GM21390 (cell line): ENCODE results near the gene AQP10.
"Not testable (repeated sequence)": the region's sequence is repeated elsewhere in the genome, so short reads cannot be mapped to it uniquely, and the experiment has no call there.

ENCODE experiments used
- ATAC-seq: cut with Tn5 transposase; IDR thresholded peaks from one replicate; pipeline ENCODE4 v1.9.1; 2021; ENCODE audit not compliant: unreplicated experiment

Gene AQP10

DNA sequence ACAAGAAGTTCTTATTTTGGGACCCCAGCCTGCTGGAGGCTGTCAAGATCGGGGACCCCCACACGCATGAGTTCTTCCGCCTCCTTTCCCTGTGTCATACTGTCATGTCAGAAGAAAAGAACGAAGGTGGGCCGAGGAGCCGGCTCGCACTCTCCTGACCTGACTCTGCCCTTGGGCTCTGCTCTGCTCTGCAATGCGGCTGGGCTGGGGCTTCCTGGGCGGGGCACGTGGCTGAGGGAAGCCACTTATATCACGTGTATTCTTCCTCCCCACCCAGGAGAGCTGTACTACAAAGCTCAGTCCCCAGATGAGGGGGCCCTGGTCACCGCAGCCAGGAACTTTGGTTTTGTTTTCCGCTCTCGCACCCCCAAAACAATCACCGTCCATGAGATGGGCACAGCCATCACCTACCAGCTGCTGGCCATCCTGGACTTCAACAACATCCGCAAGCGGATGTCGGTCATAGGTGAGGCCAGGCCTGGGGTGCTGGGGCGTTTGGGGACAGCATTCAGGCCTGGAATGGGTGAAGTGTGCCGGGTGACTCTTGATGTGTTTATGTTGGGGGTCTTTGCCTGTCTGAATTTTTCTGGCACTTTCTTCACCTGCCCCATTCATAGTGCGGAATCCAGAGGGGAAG lies 22.1 kb downstream of the AQP10 start:
- ATAC-seq, result no peak

DNA sequence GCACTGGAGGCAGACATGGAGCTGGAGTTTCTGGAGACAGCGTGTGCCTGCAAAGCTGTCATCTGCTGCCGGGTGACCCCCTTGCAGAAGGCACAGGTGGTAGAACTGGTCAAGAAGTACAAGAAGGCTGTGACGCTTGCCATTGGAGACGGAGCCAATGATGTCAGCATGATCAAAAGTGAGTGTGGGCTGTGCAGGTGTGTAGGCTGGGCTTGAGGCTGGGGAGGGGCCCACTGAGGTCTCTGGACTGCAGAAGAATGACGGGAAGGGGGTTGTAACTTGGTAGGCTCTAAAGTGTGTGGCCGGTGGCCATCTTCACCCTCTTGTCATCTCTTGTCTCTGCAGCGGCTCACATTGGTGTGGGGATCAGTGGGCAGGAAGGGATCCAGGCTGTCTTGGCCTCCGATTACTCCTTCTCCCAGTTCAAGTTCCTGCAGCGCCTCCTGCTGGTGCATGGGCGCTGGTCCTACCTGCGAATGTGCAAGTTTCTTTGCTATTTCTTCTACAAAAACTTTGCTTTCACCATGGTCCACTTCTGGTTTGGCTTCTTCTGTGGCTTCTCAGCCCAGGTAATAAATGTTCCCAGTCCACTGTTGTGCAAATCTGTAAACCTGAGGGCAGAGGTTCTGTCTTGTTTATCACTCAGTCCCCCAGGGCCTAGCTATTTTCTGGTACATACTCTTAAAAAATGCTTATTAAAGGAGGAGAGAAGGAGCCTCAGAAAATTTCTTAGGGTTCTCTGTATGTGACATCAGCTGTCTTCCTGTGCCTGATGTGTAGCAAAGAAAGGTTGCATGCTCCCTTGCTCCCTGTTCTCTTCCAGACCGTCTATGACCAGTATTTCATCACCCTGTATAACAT lies 24.3 kb downstream of the AQP10 start:
- ATAC-seq, result no peak

DNA sequence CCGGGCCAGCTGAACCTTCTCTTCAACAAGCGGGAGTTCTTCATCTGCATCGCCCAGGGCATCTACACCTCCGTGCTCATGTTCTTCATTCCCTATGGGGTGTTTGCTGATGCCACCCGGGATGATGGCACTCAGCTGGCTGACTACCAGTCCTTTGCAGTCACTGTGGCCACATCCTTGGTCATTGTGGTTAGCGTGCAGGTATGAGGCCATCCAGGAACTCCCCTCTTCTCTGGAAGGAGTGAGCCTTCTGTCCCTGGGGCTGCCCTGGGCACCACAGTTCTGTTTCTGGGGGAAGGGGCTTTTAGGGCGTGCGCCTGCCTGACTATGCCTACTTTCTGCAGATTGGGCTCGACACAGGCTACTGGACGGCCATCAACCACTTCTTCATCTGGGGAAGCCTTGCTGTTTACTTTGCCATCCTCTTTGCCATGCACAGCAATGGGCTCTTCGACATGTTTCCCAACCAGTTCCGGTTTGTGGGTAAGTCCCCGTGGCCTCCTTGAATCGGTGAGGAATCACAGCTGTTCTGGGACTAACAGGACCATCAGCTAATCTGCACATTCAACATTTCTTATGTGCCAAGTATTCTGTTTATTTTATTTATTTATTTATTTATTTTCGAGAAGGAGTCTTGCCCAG lies 25.5 kb downstream of the AQP10 start:
- ATAC-seq, result no peak

DNA sequence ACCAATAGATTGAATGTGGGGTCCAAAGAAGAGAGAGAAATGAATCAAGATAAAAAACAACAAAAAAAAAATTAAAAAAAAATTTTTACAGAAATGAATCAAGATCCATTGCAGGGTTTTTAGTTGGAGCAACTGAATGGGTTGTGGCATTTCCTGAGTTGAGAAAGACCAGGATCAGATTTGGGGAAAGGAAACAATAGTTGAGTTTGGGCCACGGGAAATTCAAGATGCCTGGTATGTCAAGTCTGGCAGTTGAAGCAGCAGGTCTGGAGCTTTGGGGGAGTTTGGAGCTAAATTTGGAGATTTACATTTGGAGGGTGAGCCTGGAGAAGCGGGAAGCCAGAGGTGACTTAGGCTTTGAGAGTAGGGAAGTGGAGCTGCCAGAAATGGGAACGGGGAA lies 27.1 kb downstream of the AQP10 start:
- ATAC-seq, result no peak

DNA sequence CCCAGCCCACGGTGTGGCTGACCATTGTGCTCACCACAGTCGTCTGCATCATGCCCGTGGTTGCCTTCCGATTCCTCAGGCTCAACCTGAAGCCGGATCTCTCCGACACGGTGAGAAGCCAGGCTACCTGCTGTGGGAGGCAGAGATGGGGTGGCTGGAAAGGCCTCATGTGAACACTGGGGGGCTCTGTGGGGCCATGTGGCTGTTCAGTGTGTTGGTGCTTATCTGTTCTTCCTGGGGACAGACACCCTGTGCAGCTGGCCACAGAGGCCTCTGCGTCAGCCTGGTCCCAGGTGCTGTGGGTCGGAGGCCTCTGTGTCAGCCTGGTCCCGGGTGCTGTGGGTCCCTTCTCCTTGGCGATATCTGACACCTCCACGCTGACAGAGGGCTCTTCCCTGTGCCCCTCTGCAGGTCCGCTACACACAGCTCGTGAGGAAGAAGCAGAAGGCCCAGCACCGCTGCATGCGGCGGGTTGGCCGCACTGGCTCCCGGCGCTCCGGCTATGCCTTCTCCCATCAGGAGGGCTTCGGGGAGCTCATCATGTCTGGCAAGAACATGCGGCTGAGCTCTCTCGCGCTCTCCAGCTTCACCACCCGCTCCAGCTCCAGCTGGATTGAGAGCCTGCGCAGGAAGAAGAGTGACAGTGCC lies 27.7 kb downstream of the AQP10 start:
- no peak for ATAC-seq

DNA sequence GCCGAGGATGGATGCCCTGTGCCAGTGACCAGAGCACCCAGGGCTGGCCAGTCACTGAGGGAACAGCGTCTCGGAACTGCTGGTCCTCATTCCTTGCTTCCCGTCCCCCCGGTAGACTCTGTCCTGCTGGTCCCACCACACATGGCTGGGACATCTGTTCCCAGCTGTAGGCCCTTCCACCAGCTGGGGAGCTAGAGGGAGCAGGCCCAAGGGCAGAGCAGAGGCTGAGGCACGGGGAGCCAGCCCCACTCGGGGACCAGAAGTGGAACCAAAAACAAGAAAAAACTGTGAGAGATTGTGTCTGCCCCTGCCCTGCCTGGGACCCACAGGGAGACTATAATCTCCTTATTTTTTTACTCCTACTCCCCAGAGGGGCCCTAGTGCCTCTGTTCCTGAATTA lies 28.2 kb downstream of the AQP10 start:
- ATAC-seq, result no peak

DNA sequence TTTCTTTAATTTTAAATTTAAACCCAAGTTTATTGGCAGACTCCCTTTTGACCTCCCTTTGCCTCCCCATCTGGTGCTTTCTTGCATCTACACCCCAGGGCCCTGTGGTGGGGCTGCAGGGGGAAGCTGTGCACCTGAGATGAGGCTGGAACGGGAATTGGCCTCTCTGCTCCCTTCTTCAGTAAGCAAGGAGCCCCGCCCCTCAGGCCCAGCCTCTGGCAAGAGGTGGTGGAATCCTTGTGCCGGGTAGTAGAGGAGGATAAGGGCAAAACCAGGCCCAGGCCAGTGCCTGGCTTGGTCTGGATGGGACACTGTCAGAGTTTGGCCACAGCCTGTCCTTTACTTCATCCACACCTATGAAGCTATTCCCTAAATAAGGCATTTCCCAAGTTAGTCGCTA lies 29.5 kb downstream of the AQP10 start:
- no peak for ATAC-seq

DNA sequence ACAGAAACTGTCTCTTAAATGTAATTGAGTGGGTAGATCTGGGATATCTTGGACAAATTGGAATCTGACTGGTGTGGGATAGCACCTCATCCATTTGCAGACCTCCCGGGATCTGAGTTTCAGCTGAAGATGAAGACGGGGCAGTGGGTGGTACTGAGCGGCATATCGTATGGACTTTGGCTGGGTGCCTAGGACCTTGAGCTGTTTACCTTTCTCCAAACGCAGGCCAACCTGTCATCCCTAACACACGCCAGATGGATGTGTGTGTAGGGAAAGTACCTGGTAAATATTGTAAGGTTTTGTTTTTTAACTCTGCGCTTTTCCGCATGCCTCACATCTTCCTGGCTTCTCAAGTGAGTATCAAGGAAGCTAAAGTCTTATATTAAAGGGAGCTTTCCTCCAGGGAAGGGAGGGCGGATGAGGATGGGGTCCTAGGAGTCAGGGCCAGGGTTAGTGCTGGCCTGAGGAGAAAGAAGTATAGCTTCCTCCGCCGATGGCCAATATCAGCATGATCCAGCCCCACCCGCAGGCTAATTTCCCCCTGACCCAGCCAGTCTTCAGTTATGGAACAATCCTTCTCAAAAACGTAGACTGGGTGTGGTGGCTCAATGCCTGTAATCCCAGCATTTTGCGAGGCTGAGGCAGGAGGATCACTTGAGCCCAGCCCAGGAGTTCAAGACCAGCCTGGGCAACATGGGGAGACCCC lies 30.6 kb downstream of the AQP10 start:
- ATAC-seq, result no peak

DNA sequence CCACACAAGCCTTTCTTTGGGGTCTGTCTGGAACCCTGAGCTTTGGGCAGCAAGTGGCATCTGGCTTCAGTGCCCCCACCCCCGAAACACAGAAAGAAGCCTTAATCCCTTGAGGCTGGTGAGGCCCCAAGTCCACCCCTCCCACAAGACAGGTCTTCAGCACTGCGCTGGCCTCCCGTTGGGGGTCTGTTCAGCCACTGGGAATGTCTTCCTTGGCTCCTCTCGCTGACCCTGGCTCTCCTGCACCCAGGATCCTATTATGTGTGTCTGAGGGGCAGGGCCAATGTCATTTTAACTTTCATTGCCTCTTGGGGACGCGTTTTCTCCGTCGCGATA lies 31.3 kb downstream of the AQP10 start:
- ATAC-seq, result no peak

DNA sequence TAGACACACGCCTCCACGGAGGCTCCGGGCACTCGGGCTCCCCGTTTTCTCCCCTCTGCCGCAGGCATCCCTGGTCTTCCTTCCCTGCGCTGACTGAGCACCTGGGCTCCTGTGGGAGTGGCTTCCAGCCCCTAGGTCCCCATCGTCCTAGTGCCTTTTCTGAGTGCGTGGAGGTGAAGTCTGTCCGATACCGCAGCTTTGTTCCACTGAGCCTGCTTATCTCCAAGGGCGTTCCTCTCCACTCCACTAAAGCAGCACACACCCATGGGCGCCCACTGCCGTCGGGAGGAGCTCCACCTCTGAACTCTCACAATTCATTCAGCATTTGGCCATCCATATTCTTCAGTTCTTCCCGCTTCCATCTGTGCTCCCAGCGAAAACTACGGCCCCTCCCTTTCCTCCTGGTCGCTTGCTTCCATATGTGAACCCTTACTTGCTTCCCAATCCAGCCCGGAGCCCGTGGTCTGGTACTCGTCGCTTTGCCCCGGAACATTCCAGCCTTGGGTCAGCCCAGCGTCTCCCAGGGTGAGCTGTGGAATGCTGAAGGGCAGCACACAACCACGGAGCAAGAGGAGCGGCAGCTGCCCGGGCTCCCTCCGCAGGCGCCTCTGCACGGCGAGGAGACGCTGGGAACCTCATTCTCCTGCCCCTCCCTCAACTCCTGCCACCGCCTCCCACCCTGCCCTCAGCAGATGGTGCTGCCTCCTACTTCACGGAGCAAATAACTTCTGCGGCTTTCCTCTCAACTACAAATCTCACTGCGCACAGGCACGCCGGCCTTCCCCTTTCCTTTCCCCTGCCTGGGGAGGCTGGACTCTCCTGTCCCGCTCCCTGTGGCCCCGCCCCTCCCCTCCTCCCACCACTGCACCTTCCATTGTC lies 31.9 kb downstream of the AQP10 start:
- ATAC-seq, result no peak

DNA sequence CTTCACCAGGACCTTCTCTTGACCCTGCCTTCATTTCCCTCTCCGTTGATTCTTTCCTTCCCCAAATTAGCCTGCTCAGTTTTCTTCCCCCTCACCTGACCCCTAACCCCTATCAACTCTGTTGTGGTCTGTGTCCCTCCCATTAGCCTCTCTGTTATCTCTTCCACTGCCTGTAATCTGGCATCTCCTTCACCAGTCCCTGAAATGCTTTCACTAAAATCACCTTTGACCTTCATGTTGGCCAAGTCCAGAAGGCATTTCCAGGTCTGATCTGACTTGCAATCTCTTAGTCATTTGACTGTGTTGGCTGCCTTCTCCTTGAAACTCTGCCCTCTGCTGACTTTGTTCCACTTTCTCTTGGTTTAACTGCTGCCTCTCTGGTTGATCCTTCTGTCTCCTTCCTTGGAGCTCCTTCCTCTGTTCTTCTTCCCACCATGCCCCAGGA lies 32.6 kb downstream of the AQP10 start:
- no peak for ATAC-seq

DNA sequence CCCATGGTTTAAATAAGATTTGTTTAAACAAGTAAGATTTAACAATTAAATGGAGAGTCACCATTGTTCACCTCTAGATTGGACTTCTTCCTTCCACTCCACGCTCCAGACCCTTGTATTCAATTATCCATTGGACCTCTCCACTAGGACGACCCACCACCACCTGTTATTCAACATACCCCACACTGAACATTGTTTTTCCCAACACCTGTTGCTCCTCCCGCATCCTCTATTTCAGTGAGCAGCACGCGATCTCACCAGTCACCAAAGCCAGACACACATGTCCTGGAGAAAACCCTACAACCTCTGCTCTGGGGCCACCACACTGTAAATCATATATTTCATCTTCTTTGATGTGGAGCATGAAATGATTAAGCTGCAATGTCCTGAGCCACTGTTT lies 33.1 kb downstream of the AQP10 start:
- no peak for ATAC-seq

DNA sequence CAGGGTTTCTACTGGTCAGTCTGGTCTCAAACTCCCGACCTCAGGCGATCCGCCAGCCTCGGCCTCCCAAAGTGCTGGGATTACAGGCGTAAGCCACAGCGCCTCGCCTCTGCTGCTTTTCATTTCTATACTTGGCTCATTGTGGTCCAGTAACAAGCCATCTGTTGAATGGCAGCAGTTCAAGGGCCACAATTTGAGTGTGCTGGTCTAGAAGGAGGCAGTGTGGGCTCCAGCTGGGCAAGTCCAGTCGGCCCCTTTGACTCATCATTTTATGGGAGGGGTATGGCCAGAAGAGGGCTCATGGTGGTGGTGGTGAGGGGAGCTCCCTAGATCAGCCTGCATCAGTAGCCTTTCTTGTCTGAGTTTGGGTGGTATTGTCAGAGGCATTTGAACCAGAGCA lies 37.6 kb downstream of the AQP10 start:
- no peak for ATAC-seq

DNA sequence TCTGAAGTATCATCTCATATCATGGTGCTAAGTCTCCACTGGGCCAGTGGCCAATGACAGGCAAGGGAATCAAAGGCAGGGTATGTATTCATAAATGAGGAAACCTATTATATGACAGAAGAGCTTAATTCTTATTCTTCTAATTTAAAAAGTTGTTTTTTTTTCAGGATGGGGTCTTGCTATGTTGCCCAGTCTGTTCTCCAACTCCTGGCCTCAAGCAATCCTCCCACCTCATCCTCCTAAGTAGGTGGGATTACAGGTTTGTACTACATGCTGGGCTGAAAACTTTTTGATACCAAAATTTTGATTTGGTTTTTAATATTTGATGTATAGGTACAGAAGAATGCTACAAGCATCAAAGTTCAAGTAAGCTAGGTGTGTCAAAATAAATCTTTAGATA lies 39.4 kb downstream of the AQP10 start:
- no peak for ATAC-seq

DNA sequence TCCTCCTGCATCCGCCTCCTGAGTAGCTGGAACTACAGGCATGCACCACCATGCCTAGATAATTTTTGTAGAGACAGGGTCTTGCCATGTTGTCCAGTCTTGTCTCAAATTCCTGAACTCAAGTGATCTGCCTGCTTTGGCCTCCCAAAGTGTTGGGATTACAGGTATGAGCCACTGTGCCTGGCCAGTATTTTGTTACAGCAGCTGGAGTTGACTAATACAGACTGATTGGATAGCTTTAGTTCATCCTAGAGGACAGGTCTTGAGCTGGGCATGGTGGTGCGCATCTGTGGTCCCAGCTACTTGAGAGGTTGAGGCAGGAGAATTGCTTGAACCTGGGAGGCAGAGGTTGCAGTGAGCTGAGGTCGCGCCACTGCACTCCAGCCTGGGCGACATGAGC lies 40.0 kb downstream of the AQP10 start:
- ATAC-seq, result not testable (repeated sequence)

DNA sequence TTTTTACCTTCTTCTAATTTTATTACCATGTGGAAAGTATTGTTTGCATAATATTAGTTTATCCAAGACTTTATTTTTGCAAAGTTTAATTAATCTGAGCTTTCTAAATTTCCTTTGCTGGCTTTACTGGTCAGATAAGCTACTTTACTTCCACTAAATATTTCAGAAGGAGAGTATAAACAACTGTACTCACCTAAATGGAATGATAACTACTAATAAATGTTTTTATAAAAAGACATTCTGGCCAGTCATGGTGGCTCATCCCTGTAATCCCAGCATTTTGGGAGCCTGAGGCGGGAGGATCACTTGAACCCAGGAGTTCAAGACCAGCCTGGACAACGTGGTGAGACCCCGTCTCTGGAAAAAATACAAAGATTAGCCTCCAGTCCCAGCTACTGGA lies 40.5 kb downstream of the AQP10 start:
- no peak for ATAC-seq

DNA sequence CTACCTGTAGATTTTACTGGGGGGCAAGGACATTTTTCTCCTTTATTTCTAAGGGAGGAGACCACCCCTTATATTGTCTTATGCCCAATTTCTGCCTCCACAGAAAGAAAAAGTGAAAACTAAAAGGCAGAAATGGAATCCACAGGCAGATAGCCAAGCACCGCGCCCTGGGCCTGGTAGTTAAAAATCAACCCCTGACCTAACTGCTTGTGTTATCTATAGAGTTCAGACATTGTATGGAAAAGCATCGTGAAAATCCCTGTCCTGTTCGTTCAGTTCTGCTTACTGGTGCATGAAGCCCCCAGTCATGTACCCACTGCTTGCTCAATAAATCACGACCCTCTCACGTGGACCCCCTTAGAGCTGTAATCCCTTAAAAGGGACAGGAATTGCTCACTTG lies 50.5 kb downstream of the AQP10 start:
- no peak for ATAC-seq

DNA sequence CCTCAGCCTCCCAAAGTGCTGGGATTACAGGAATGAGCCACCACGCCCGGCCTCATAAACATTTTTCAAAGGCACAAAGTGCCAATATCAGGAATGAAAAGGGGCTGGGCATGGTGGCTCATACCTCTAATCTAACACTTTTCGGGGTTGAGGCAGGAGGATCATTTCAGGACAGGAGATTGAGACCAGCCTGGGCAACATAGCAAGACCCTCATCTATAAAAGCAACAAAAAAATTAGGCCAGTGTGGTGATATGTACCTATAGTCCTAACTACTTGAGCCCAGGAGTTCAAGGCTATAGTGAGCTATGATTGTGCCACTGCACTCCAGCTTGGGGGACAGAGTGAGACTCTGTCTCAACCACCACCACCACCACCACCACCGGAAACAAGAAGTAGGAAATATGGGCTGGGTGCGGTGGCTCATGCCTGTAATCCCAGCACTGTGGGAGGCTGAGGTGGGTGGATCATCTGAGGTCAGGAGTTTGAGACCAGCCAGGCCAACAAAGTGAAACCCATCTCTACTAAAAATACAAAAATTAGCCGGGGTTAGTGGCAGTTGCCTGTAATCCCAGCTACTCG lies 53.0 kb downstream of the AQP10 start:
- not testable (repeated sequence) for ATAC-seq
